ENCODE data around the gene CORIN.

The CORIN gene

GRCh38 chr4:47752214-47752613 lies 85.7 kb downstream of the CORIN start (continued):
- TF ChIP-seq ZNF70 (CRISPR knock-in tag; IDR thresholded peaks at IDR 0.05) (no peak), ISL1 (CRISPR knock-in tag; IDR thresholded peaks at IDR 0.05) (no peak), ESRRG (CRISPR knock-in tag; IDR thresholded peaks at IDR 0.05) (no peak), OSR1 (CRISPR knock-in tag; IDR thresholded peaks at IDR 0.05) (no peak)

GRCh38 chr4:47750788-47751187 lies 87.1 kb downstream of the CORIN start:
- no peak for ATAC-seq
- TF ChIP-seq PPARA (CRISPR knock-in tag; IDR thresholded peaks at IDR 0.05; ENCODE audit: borderline replicate concordance) (no peak), ZNF70 (CRISPR knock-in tag; IDR thresholded peaks at IDR 0.05) (no peak), GLIS3 (CRISPR knock-in tag; IDR thresholded peaks at IDR 0.05) (no peak), ZNF8 (CRISPR knock-in tag; IDR thresholded peaks at IDR 0.05) (no peak)

- ATAC-seq: no peak
Measured at GRCh38 chr4:47749858-47750257, 88.0 kb downstream of the CORIN start.

GRCh38 chr4:47749060-47749459 lies 88.8 kb downstream of the CORIN start:
- no peak for ATAC-seq
- no peak for TF ChIP-seq CSDC2 (CRISPR knock-in tag; IDR thresholded peaks at IDR 0.05)
- no peak for TF ChIP-seq BACH2 (CRISPR knock-in tag; IDR thresholded peaks at IDR 0.05; ENCODE audit: borderline replicate concordance)
- no peak for TF ChIP-seq SNAI2 (CRISPR knock-in tag; IDR thresholded peaks at IDR 0.05)
- TF ChIP-seq ZC3H10 (CRISPR knock-in tag; IDR thresholded peaks at IDR 0.05): no peak
- no peak for TF ChIP-seq ISL1 (CRISPR knock-in tag; IDR thresholded peaks at IDR 0.05)
- no peak for TF ChIP-seq ZNF8 (CRISPR knock-in tag; IDR thresholded peaks at IDR 0.05)
- TF ChIP-seq ZFP3 (CRISPR knock-in tag; IDR thresholded peaks at IDR 0.05): no peak
- TF ChIP-seq RARB (CRISPR knock-in tag; IDR thresholded peaks at IDR 0.05): no peak
- TF ChIP-seq ZNF565 (CRISPR knock-in tag; conservative IDR thresholded peaks at IDR 0.05; ENCODE audit: low read depth): no peak
- TF ChIP-seq ZFP30 (CRISPR knock-in tag; IDR thresholded peaks at IDR 0.05): no peak
- TF ChIP-seq CSRNP3 (CRISPR knock-in tag; IDR thresholded peaks at IDR 0.05): no peak
- TF ChIP-seq GLIS3 (CRISPR knock-in tag; IDR thresholded peaks at IDR 0.05): no peak
- no peak for TF ChIP-seq POU6F1 (CRISPR knock-in tag; IDR thresholded peaks at IDR 0.05; ENCODE audit: borderline replicate concordance, low read depth)

More at GRCh38 chr4:47749858-47750257, 88.0 kb downstream of the CORIN start:
- TF ChIP-seq ZFP30 (CRISPR knock-in tag; IDR thresholded peaks at IDR 0.05): no peak
- no peak for TF ChIP-seq TOX (CRISPR knock-in tag; IDR thresholded peaks at IDR 0.05; ENCODE audit: borderline replicate concordance)
- TF ChIP-seq GLIS3 (CRISPR knock-in tag; IDR thresholded peaks at IDR 0.05): no peak
- no peak for TF ChIP-seq ZNF8 (CRISPR knock-in tag; IDR thresholded peaks at IDR 0.05)
- TF ChIP-seq CSDC2 (CRISPR knock-in tag; IDR thresholded peaks at IDR 0.05): no peak
- no peak for TF ChIP-seq CSRNP3 (CRISPR knock-in tag; IDR thresholded peaks at IDR 0.05)
- no peak for TF ChIP-seq TSHZ2 (CRISPR knock-in tag; IDR thresholded peaks at IDR 0.05)
- no peak for TF ChIP-seq ZNF70 (CRISPR knock-in tag; IDR thresholded peaks at IDR 0.05)
- no peak for TF ChIP-seq ARNTL (CRISPR knock-in tag; IDR thresholded peaks at IDR 0.05; ENCODE audit: borderline replicate concordance, low read depth)
- no peak for TF ChIP-seq BACH2 (CRISPR knock-in tag; IDR thresholded peaks at IDR 0.05; ENCODE audit: borderline replicate concordance)
- no peak for TF ChIP-seq RARB (CRISPR knock-in tag; IDR thresholded peaks at IDR 0.05)
- no peak for TF ChIP-seq PPARA (CRISPR knock-in tag; IDR thresholded peaks at IDR 0.05; ENCODE audit: borderline replicate concordance)
- no peak for TF ChIP-seq ZNF565 (CRISPR knock-in tag; conservative IDR thresholded peaks at IDR 0.05; ENCODE audit: low read depth)
- TF ChIP-seq PATZ1 (CRISPR knock-in tag; IDR thresholded peaks at IDR 0.05; ENCODE audit: borderline replicate concordance): no peak

Data from SK-N-SH treated with all-trans-retinoic acid at 6 μM for 48 hours (cell line).